C4-2B (cell line): ENCODE results near the gene WDFY2.

Source experiments
- CTCF ChIP-seq: fragments of 450-650 bp; conservative IDR thresholded peaks from 2 replicates; pipeline ENCODE4 v1.5.1; 2017; ENCODE audit warnings: mild to moderate bottlenecking
- ZFX ChIP-seq: fragments of 450-650 bp; IDR thresholded peaks from 2 replicates; pipeline ENCODE4 v1.6.1; 2017

- TF ChIP-seq CTCF (no peak), ZFX (no peak)
Measured at GRCh38 chr13:51666839-51667238, 82.6 kb downstream of the WDFY2 start.
